ENCODE results near the gene PPP4R4. TPM values are rescaled to one million over a fixed set of nuclear protein-coding genes. Genes with fewer than 3 reads are reported as not detected.

The PPP4R4 gene
- total and polyA plus RNA-seq, 2 of the 4 experiments (the other 2 are of a cell fraction): 0.17 to 0.36 TPM

DNA sequence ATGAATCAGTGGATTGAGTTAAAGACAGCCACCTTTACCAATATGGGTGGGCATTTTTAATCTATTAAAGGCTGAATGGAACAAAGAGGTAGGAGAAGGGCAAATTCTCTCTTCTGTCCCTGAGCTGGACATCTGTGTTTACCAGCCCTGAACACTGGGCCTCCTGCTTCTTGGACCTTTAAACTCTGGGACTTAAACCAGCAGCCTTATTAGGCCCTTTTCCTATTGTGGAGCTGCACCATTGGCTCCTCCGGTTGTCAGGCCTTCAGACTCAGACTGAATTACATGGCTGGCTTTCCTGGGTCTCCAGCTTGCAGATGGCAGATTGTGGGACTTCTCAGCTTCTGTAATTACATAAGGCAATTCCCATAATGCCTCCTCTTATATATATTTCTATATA lies 142.6 kb downstream of the PPP4R4 start:
- H3K27ac ChIP-seq (ENCODE audit: insufficient read depth, low read length): no peak overlapping the region
- H4K8ac ChIP-seq (ENCODE audit: low read depth in 2 of 2, low read length in 2 of 2): no peak overlapping the region
- no peak overlapping the region for H2AK5ac ChIP-seq (ENCODE audit: low read depth, low read length)
- H4K5ac ChIP-seq (ENCODE audit: low read depth, low read length): no peak overlapping the region
- no peak overlapping the region for H3K56ac ChIP-seq (ENCODE audit: extremely low read depth, insufficient read depth, low read length)
- no peak overlapping the region for H2BK5ac ChIP-seq (ENCODE audit: low read depth, low read length, poor library complexity, severe bottlenecking)
- H2AK9ac ChIP-seq (replicated peaks; ENCODE audit: low read depth, low read length, poor library complexity): no peak overlapping the region
- DNase-seq: no peak
- no peak overlapping the region for H2BK20ac ChIP-seq (ENCODE audit: low read depth, low read length)
- no peak overlapping the region for H3K4ac ChIP-seq (ENCODE audit: low read depth, low read length)
- no TSS peak for BruUV-seq (replicated peaks)
- no peak overlapping the region for H3K4me2 ChIP-seq (ENCODE audit: low read depth, low read length)
- ChIA-PET POLR2A (ENCODE audit: unreplicated experiment) (no interaction called here), CTCF (no interaction called here)
- H2AFZ ChIP-seq (replicated peaks; ENCODE audit: low read length, poor library complexity): no peak overlapping the region
- H2BK15ac ChIP-seq (ENCODE audit: low read depth, low read length): no peak overlapping the region
- H3K4me1 ChIP-seq (ENCODE audit: control insufficient read depth, insufficient read depth, low read length): no peaks in the 10 kb centered on the region
- 33% methylated on average over 1 of the region's 1 CpG; no CpG with 5 or more reads in 1 of the 2 experiments for WGBS, 2 experiments (ENCODE audit: extremely low coverage in 2 of 2, insufficient read length in 1 of 2)
- no peak for ATAC-seq (ENCODE audit: low read depth)
- dilution Hi-C loops (cut with HindIII; ENCODE audit: low sequenced_read_pairs, unreplicated experiment): no loop called here
- H3K9ac ChIP-seq (ENCODE audit: low read depth, low read length): no peak overlapping the region
- no peak overlapping the region for H3K14ac ChIP-seq (replicated peaks; ENCODE audit: low read depth, low read length)
- no peaks in the 10 kb centered on the region; the same call in 1 of the 2 replicates for H3K9me3 ChIP-seq (ENCODE audit: control insufficient read depth, insufficient read depth, low read length)
- no peak overlapping the region for H2BK120ac ChIP-seq (ENCODE audit: low read depth, low read length)
- in situ Hi-C loops (cut with MboI; ENCODE audit: low sequenced_read_pairs): no loop called here
- H4K91ac ChIP-seq (ENCODE audit: insufficient read depth, low read depth, low read length): no peak overlapping the region
- H3K4me3 ChIP-seq (ENCODE audit: insufficient read depth, low read depth, low read length): no peak overlapping the region
- H3K79me1 ChIP-seq (ENCODE audit: low read depth in 1 of 2, low read length in 2 of 2): no peaks in the 10 kb centered on the region
- H3K18ac ChIP-seq (ENCODE audit: low read depth, low read length): no peak overlapping the region
- no peaks in the 10 kb centered on the region for H3K27me3 ChIP-seq (ENCODE audit: control insufficient read depth, insufficient read depth, low read length)
- TF ChIP-seq SMC3 (IDR thresholded peaks at IDR 0.05; ENCODE audit: low read depth, low read length): no peak
- intact Hi-C loops (cut with micrococcal nuclease): no loop called here
- no peaks in the 10 kb centered on the region for H3K36me3 ChIP-seq (ENCODE audit: control insufficient read depth, insufficient read depth, low read length)
- H3K23ac ChIP-seq (ENCODE audit: low read depth, low read length): no peak overlapping the region
- H4K20me1 ChIP-seq (ENCODE audit: insufficient read depth, low read length): no peaks in the 10 kb centered on the region
- H3K9me1 ChIP-seq (ENCODE audit: insufficient read depth, low read length): no peaks in the 10 kb centered on the region

Data from IMR-90 (cell line).